Liver (tissue), 9 donors: Measurements from ENCODE around the gene PFN3. TPM values are rescaled to one million over a fixed set of nuclear protein-coding genes. Genes with fewer than 3 reads are reported as not detected.
A peak's percentile ranks its signal among the peaks of the same experiment; 100 is the strongest.

Experiments used
- DNase-seq: peaks from one replicate; pipeline ENCODE4 v3.0.0-alpha.2; 2017; ENCODE audit warnings: low spot score
- H3K27ac ChIP-seq, 2 donors: one replicate each; pipeline ENCODE4 v1.7.0; 2013; ENCODE audit warnings: inconsistent platforms in 2 of 2, low read length in 2 of 2, control low read depth in 1 of 2, low read depth in 1 of 2, mild to moderate bottlenecking in 1 of 2
- H3K27me3 ChIP-seq, 4 donors: one replicate each; pipeline versions ENCODE4 v1.6.1 to v1.7.0; 2013; ENCODE audit warnings: low read length in 3 of 4, inconsistent platforms in 1 of 4, mild to moderate bottlenecking in 1 of 4, moderate library complexity in 1 of 4; ENCODE audit not compliant: control insufficient read depth in 4 of 4, insufficient read depth in 4 of 4
- H3K36me3 ChIP-seq, 4 donors: one replicate each; pipeline versions ENCODE4 v1.6.1 to v1.7.0; 2013; ENCODE audit warnings: low read length in 3 of 4, mild to moderate bottlenecking in 3 of 4, low read depth in 1 of 4, moderate library complexity in 1 of 4; ENCODE audit not compliant: control insufficient read depth in 4 of 4, insufficient read depth in 3 of 4
- H3K4me1 ChIP-seq, 4 donors: one replicate each; pipeline versions ENCODE4 v1.6.1 to v1.7.0; 2013; ENCODE audit warnings: low read length in 3 of 4, mild to moderate bottlenecking in 3 of 4, moderate library complexity in 1 of 4; ENCODE audit not compliant: control insufficient read depth in 4 of 4, insufficient read depth in 4 of 4
- H3K4me3 ChIP-seq, 3 donors: one replicate each; pipeline versions ENCODE4 v1.6.1 to v1.7.0; 2013; ENCODE audit warnings: low read length in 3 of 3, control low read depth in 1 of 3, low read depth in 1 of 3, mild to moderate bottlenecking in 1 of 3
- H3K9ac ChIP-seq, 2 donors: one replicate each; pipeline ENCODE4 v1.7.0; 2013; ENCODE audit warnings: low read length in 2 of 2, mild to moderate bottlenecking in 2 of 2, moderate library complexity in 2 of 2, control low read depth in 1 of 2, low read depth in 1 of 2
- H3K9me3 ChIP-seq, 4 donors: one replicate each; pipeline versions ENCODE4 v1.6.1 to v1.7.0; 2013; ENCODE audit warnings: low read length in 3 of 4; ENCODE audit not compliant: control insufficient read depth in 4 of 4
- ATF3 ChIP-seq: IDR thresholded peaks from 2 replicates; pipeline ENCODE4 v1.6.1; 2016; ENCODE audit warnings: antibody characterized with exemption
- CTCF ChIP-seq: fragments of 150-350 bp; IDR thresholded peaks from 2 replicates; pipeline ENCODE4 v1.5.1; 2017; ENCODE audit warnings: improper control_type of control experiment, low read depth, low read length; ENCODE audit not compliant: missing input control
- EGR1 ChIP-seq, 2 donors: IDR thresholded peaks; 2 replicates each; pipeline ENCODE4 v1.6.1; 2016 to 2018; ENCODE audit warnings: antibody characterized with exemption in 2 of 2, low read depth in 2 of 2
- HNF4G ChIP-seq: IDR thresholded peaks from 2 replicates; pipeline ENCODE4 v1.6.1; 2016; ENCODE audit warnings: antibody characterized with exemption
- RAD21 ChIP-seq, 2 donors: IDR thresholded peaks; 2 replicates each; pipeline ENCODE4 v1.6.1; 2016; ENCODE audit warnings: antibody characterized with exemption in 2 of 2, mild to moderate bottlenecking in 2 of 2
- TAF1 ChIP-seq: conservative IDR thresholded peaks from 2 replicates; pipeline ENCODE4 v1.6.1; 2016; ENCODE audit warnings: antibody characterized with exemption, mild to moderate bottlenecking
- YY1 ChIP-seq: IDR thresholded peaks from 2 replicates; pipeline ENCODE4 v1.6.1; 2016; ENCODE audit warnings: antibody characterized with exemption, mild to moderate bottlenecking
- WGBS: extraction: QIAGEN DNeasy Blood & Tissue Kit; methylation state at CpG from one replicate; pipeline ENCODE4 v1.1.7; 2013; 5-methylcytosine and 5-hydroxymethylcytosine counted together
- polyA plus RNA-seq, 2 donors: library from polyadenylated mRNA; stranded (reverse) in 1 of 2; unstranded in 1 of 2; fragments of 200-250 nt in 1 of 2; fragments of >200 nt in 1 of 2; fragmentation: Nextera tagmentation in 1 of 2; extraction: Ambion mirVana in 1 of 2; gene quantifications; one replicate each; pipeline versions ENCODE4 v1.2.1 to v1.2.3, GENCODE V29; 2013 to 2015
- total RNA-seq, 2 donors: library from RNA; depleted of rRNA; stranded (reverse); fragments of >200 nt; gene quantifications; one replicate each; pipeline ENCODE4 v1.2.3, GENCODE V29; 2014
- donor health status: healthy.
- donor health status: healthy.
- donor health status: healthy.
- donor health status: healthy.
- donor health status: healthy.

Gene PFN3
- total and polyA plus RNA-seq, 4 donors = not detected

GRCh38 chr5:177405805-177406204 lies 5.3 kb upstream of the PFN3 start:
- DNase-seq = no peak
- no peak overlapping the region for H3K4me3 ChIP-seq
- no peak overlapping the region for H3K27ac ChIP-seq
- H3K27me3 ChIP-seq = no peaks in the 10 kb centered on the region
- no peak for TF ChIP-seq RAD21 (IDR thresholded peaks at IDR 0.05)
- no peak for TF ChIP-seq TAF1
- H3K9ac ChIP-seq = no peak overlapping the region
- WGBS = 87% methylated on average over 5 of the region's 5 CpGs
- H3K4me1 ChIP-seq = peaks cover 4 to 45% (median 27%) of the 10 kb centered on the region in 4 donors
- H3K36me3 ChIP-seq = peaks cover 0 to 11% (median 7%) of the 10 kb centered on the region in 4 donors
- no peaks in the 10 kb centered on the region for H3K9me3 ChIP-seq

- peaks cover 0 to 11% (median 7%) of the 10 kb centered on the region in 4 donors for H3K36me3 ChIP-seq
- peaks cover 7 to 46% (median 27%) of the 10 kb centered on the region in 4 donors for H3K4me1 ChIP-seq
- no peak overlapping the region for H3K4me3 ChIP-seq
- no peak overlapping the region for H3K27ac ChIP-seq
- no peak for DNase-seq
- WGBS = 94% methylated on average over 2 of the region's 2 CpGs
- no peaks in the 10 kb centered on the region for H3K9me3 ChIP-seq
- no peak overlapping the region for H3K9ac ChIP-seq
- TF ChIP-seq CTCF = no peak
- no peak for TF ChIP-seq ATF3
- no peak for TF ChIP-seq EGR1 (IDR thresholded peaks at IDR 0.05; ENCODE audit: low read depth in 2 of 2)
- H3K27me3 ChIP-seq = no peaks in the 10 kb centered on the region
Measured at GRCh38 chr5:177405312-177405711, 4.9 kb upstream of the PFN3 start.

GRCh38 chr5:177404641-177405179 lies 4.2 kb upstream of the PFN3 start:
- no peaks in the 10 kb centered on the region for H3K27me3 ChIP-seq
- DNase-seq = no peak
- H3K9ac ChIP-seq = no peak overlapping the region
- 59% methylated on average over 16 of the region's 16 CpGs for WGBS
- peaks cover 11 to 50% (median 30%) of the 10 kb centered on the region in 4 donors for H3K4me1 ChIP-seq
- H3K27ac ChIP-seq = no peak overlapping the region
- peak overlapping the region in 1 of 3 donors; percentile 31 for H3K4me3 ChIP-seq
- no peaks in the 10 kb centered on the region for H3K9me3 ChIP-seq
- TF ChIP-seq YY1 = no peak
- no peak for TF ChIP-seq HNF4G
- TF ChIP-seq EGR1 (IDR thresholded peaks at IDR 0.05; ENCODE audit: low read depth in 2 of 2) = no peak
- no peak for TF ChIP-seq ATF3
- TF ChIP-seq CTCF = no peak
- peaks cover 0 to 11% (median 7%) of the 10 kb centered on the region in 4 donors for H3K36me3 ChIP-seq
